ENCODE results near the gene RNF126. TPM values are rescaled to one million over a fixed set of nuclear protein-coding genes. Genes with fewer than 3 reads are reported as not detected.

RNF126 gene
- total and polyA plus RNA-seq, 2 experiments from 2014 or later: 95.7 to 112 TPM

- TF ChIP-seq, protein P1, sequence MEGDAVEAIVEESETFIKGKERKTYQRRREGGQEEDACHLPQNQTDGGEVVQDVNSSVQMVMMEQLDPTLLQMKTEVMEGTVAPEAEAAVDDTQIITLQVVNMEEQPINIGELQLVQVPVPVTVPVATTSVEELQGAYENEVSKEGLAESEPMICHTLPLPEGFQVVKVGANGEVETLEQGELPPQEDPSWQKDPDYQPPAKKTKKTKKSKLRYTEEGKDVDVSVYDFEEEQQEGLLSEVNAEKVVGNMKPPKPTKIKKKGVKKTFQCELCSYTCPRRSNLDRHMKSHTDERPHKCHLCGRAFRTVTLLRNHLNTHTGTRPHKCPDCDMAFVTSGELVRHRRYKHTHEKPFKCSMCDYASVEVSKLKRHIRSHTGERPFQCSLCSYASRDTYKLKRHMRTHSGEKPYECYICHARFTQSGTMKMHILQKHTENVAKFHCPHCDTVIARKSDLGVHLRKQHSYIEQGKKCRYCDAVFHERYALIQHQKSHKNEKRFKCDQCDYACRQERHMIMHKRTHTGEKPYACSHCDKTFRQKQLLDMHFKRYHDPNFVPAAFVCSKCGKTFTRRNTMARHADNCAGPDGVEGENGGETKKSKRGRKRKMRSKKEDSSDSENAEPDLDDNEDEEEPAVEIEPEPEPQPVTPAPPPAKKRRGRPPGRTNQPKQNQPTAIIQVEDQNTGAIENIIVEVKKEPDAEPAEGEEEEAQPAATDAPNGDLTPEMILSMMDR (conservative IDR thresholded peaks at IDR 0.05; ENCODE audit: low read depth in 2 of 2): no peak
- TF ChIP-seq POLR2AphosphoS5 (IDR thresholded peaks at IDR 0.05; ENCODE audit: low read depth): no peak
These were observed 60.4 kb downstream of the RNF126 start (continued) for GRCh38 chr19:602391-603301.

- no peaks in the 10 kb centered on the region for H4K20me1 ChIP-seq (replicated peaks; ENCODE audit: insufficient read depth)
- no peaks in the 10 kb centered on the region for H3K4me1 ChIP-seq (ENCODE audit: insufficient read depth)
- Mint-ChIP-seq H3K36me3 (ENCODE audit: low read depth) (peaks cover 16% of the 10 kb centered on the region), H3K27ac (no peak overlapping the region), H3K27me3 (ENCODE audit: insufficient read depth, low read depth, poor library complexity) (peaks cover 2% of the 10 kb centered on the region), H3K4me3 (no peak overlapping the region), H3K4me1 (no peaks in the 10 kb centered on the region), H3K9me3 (peaks cover 44% of the 10 kb centered on the region)
- no peaks in the 10 kb centered on the region for H3K79me2 ChIP-seq (replicated peaks; ENCODE audit: insufficient read depth)
- no peak overlapping the region for H3K4me2 ChIP-seq
- no peak for ATAC-seq
- H3K27ac ChIP-seq (ENCODE audit: low read depth): no peak overlapping the region
- H3F3A ChIP-seq (replicated peaks; ENCODE audit: low read depth): no peaks in the 10 kb centered on the region
- no peak overlapping the region for H3K4me3 ChIP-seq
- no peaks in the 10 kb centered on the region for H3K9me2 ChIP-seq (ENCODE audit: insufficient read depth)
- H2AFZ ChIP-seq: no peak overlapping the region
- H3K36me3 ChIP-seq (ENCODE audit: insufficient read depth): no peaks in the 10 kb centered on the region
- no peak for DNase-seq (ENCODE audit: low spot score)
- H3K27me3 ChIP-seq (ENCODE audit: insufficient read depth): no peaks in the 10 kb centered on the region
- TF ChIP-seq POLR2AphosphoS5 (IDR thresholded peaks at IDR 0.05; ENCODE audit: low read depth) (no peak), ZNF114 (CRISPR knock-in tag; IDR thresholded peaks at IDR 0.05) (no peak), STAT1 (IDR thresholded peaks at IDR 0.05; ENCODE audit: unreplicated experiment) (no peak), EZH2 (IDR thresholded peaks at IDR 0.05; ENCODE audit: low read depth, unreplicated experiment) (no peak), CREB1 (CRISPR knock-in tag; IDR thresholded peaks at IDR 0.05; ENCODE audit: low read depth) (no peak), ETS1 (IDR thresholded peaks at IDR 0.05) (no peak), REST (IDR thresholded peaks at IDR 0.05; ENCODE audit: unreplicated experiment) (no peak), ZNF331 (CRISPR knock-in tag; IDR thresholded peaks at IDR 0.05; ENCODE audit: low read depth) (no peak)
- TF ChIP-seq, protein P1 (conservative IDR thresholded peaks at IDR 0.05; ENCODE audit: low read depth in 2 of 2): no peak
These were observed 61.2 kb downstream of the RNF126 start for GRCh38 chr19:601790-602189.
